ENCODE results near the gene RIN2.

- no peak for TF ChIP-seq POLR2A (IDR thresholded peaks at IDR 0.05)
- no peak for TF ChIP-seq CTCF (IDR thresholded peaks at IDR 0.05)
- peak in 3 of 4 donors; percentile 5 to 62 (median 37) for TF ChIP-seq EP300 (IDR thresholded peaks at IDR 0.05)
Measured at GRCh38 chr20:19737025-19737424, 21.0 kb upstream of the RIN2 start.
